Measurements from ENCODE around the gene ALMS1. TPM values are rescaled to one million over a fixed set of nuclear protein-coding genes. Genes with fewer than 3 reads are reported as not detected.
"Not testable (repeated sequence)": the region's sequence is repeated elsewhere in the genome, so short reads cannot be mapped to it uniquely, and the experiment has no call there.

The ALMS1 gene
- total RNA-seq, 8 experiments from 2014 or later, result 8.1 to 60.2 (median 39.2) TPM

GRCh38 chr2:73487112-73487657, 101.5 kb downstream of the ALMS1 start:
- H3K4me1 ChIP-seq (replicated peaks in 1 of 2), result no peaks in the 10 kb centered on the region
- 20 to 100% (median 100%) methylated on average over 1 to 5 of the region's 8 CpGs; no CpG with 5 or more reads in 7 of the 10 experiments for WGBS, 10 experiments
- in situ Hi-C loops (cut with MboI; ENCODE audit: low pct_unique_long_range_greater_than_20kb in 2 of 9, low sequenced_read_pairs in 9 of 9, unreplicated experiment in 9 of 9), result no loop called here
- H3K4me3 ChIP-seq, result no peak overlapping the region
- H3K27ac ChIP-seq, result no peak overlapping the region
- ATAC-seq (replicated peaks in 6 of 8), result no peak

- WGBS, 10 experiments, result 100% methylated on average over 1 of the region's 7 CpGs; no CpG with 5 or more reads in 9 of the 10 experiments
- in situ Hi-C loops (cut with MboI; ENCODE audit: low pct_unique_long_range_greater_than_20kb in 2 of 9, low sequenced_read_pairs in 9 of 9, unreplicated experiment in 9 of 9), result no loop called here
- no peak overlapping the region for H3K4me3 ChIP-seq
- ATAC-seq (replicated peaks in 6 of 8), result no peak
- no peaks in the 10 kb centered on the region for H3K4me1 ChIP-seq (replicated peaks in 1 of 2)
- no peak overlapping the region for H3K27ac ChIP-seq
Measured at GRCh38 chr2:73488079-73488478, 102.4 kb downstream of the ALMS1 start.

DNA sequence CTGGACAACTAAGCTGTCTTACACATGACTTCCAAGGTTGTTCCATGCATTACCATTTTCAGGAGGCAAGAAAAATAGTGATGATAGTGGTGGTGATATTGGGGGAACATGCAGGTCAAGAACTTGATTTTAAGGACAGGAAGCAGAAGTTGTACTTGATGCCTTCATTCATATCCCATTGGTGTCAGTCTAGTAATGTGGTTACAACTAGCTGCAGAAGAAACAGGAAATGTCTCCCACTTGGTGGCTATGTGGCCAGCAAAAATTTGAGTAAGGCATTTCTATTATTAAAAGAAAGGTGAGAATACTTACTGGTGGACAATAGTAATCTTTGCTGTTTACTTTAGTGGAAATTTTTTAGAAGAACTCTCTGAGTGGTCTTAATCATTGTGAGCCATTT, 103.4 kb downstream of the ALMS1 start:
- no peak overlapping the region for H3K27ac ChIP-seq
- in situ Hi-C loops (cut with MboI; ENCODE audit: low pct_unique_long_range_greater_than_20kb in 2 of 9, low sequenced_read_pairs in 9 of 9, unreplicated experiment in 9 of 9), result no loop called here
- H3K4me1 ChIP-seq (replicated peaks in 1 of 2), result no peaks in the 10 kb centered on the region
- no peak overlapping the region for H3K4me3 ChIP-seq
- no peak for ATAC-seq (replicated peaks in 6 of 8)

DNA sequence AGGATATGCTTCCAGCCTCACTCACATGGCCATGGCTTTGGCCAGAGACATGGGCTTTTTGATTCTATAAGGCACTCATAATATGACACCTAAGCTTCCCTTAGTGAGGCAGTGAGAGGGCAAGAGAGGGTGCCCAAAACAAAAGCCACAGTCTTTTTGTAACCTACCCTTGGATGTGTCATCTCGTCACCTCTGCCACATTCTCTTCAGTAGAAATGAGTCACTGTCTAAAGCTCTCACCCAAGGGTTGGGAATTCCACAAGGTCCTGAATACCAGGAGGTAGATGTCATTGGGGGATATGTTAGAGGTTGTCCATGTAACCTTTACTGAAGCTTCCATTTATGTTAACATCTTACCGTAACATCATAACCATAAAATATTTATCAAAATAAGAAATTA, 108.4 kb downstream of the ALMS1 start:
- ATAC-seq (replicated peaks in 6 of 8), result no peak
- 67 to 100% (median 100%) methylated on average over 1 to 2 of the region's 2 CpGs; no CpG with 5 or more reads in 2 of the 10 experiments for WGBS, 10 experiments
- in situ Hi-C loops (cut with MboI; ENCODE audit: low pct_unique_long_range_greater_than_20kb in 2 of 9, low sequenced_read_pairs in 9 of 9, unreplicated experiment in 9 of 9), result no loop called here
- no peak overlapping the region for H3K27ac ChIP-seq
- H3K4me1 ChIP-seq (replicated peaks in 1 of 2), result no peaks in the 10 kb centered on the region
- no peak overlapping the region for H3K4me3 ChIP-seq

DNA sequence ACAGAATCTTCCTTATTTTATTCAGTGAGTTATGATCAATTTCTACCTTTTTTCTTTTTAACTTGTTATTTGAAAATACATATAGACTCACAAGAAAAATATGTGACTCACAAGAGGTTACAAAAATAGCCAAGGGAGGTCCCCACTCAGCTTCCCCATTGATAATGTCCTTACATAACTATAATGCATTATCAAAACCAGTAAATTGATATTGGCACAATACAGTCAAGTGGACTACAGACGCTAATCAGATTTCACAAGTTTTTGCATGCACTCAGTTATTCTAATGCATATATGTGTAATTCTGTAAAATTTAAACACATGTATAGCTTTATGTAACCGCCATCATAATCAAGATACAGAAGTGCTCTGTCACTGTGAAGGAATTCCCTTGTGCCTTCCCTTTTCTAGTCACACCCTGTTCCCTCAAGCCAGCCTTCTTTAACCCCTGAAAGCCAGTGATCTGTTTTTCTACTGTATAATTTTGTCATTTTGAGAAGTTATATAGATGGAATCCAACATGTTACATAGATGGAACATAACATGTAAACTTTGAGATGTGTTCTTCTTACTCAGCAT, 118.4 kb downstream of the ALMS1 start:
- WGBS, 10 experiments, result 55 to 100% (median 93%) methylated on average over 2 of the region's 2 CpGs; no CpG with 5 or more reads in 1 of the 10 experiments
- in situ Hi-C loops (cut with MboI; ENCODE audit: low pct_unique_long_range_greater_than_20kb in 2 of 9, low sequenced_read_pairs in 9 of 9, unreplicated experiment in 9 of 9), result no loop called here

DNA sequence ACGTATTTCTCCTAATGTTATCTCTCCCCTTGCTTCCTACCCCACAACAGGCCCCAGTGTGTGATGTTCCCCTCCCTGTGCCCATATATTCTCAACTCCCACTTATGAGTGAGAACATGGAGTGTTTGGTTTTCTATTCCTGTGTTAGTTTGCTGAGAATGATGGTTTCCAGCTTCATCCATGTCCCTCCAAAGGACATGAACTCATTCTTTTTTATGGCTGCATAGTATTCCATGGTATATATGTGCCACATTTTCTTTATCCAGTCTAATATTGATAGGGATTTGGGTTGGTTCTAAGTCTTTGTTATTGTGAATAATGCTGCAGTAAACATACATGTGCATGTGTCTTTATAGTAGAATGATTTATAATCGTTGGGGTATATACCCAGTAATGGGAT, 119.2 kb downstream of the ALMS1 start:
- in situ Hi-C loops (cut with MboI; ENCODE audit: low pct_unique_long_range_greater_than_20kb in 2 of 9, low sequenced_read_pairs in 9 of 9, unreplicated experiment in 9 of 9); H3K4me1 ChIP-seq (replicated peaks in 1 of 2); H3K4me3 ChIP-seq; ATAC-seq (replicated peaks in 6 of 8); H3K27ac ChIP-seq: not testable (repeated sequence)
- WGBS, 10 experiments, result 86 to 100% (median 95%) methylated on average over 1 to 2 of the region's 2 CpGs; no CpG with 5 or more reads in 6 of the 10 experiments

More for the DNA sequence above, 118.4 kb downstream of the ALMS1 start:
- Histone ChIP-seq H3K4me1 (replicated peaks in 1 of 2) (no peaks in the 10 kb centered on the region), H3K4me3 (no peak overlapping the region), H3K27ac (no peak overlapping the region)
- ATAC-seq (replicated peaks in 6 of 8), result peak in 2 of 8 experiments; percentile 85 to 88

GRCh38 chr2:73510470-73510869, 124.8 kb downstream of the ALMS1 start:
- WGBS, 10 experiments, result 90 to 100% methylated on average over 1 to 2 of the region's 5 CpGs; no CpG with 5 or more reads in 8 of the 10 experiments
- H3K27ac ChIP-seq; in situ Hi-C loops (cut with MboI; ENCODE audit: low pct_unique_long_range_greater_than_20kb in 2 of 9, low sequenced_read_pairs in 9 of 9, unreplicated experiment in 9 of 9); H3K4me3 ChIP-seq; H3K4me1 ChIP-seq (replicated peaks in 1 of 2); ATAC-seq (replicated peaks in 6 of 8): not testable (repeated sequence)

DNA sequence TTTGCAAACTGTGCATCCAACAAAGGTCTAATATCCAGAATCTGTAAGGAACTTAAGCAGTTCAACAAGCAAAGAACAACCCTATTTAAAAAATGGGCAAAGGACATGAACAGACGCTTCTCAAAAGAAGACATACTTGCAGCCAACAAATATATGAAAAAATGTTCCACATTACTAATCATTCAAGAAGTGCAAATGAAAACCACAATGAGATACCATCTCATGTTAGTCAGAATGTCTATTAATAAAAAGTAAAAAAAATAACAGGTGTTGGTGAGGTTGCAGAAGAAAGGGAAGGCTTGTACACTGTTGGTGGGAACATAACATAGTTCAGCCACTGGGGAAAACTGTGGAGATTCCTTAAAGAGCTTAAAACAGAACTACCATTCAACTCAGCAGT, 130.4 kb downstream of the ALMS1 start:
- 83 to 100% (median 97%) methylated on average over 1 of the region's 1 CpG; no CpG with 5 or more reads in 2 of the 10 experiments for WGBS, 10 experiments
- Histone ChIP-seq H3K4me3 (no peak overlapping the region), H3K4me1 (replicated peaks in 1 of 2) (no peaks in the 10 kb centered on the region), H3K27ac (no peak overlapping the region)
- in situ Hi-C loops (cut with MboI; ENCODE audit: low pct_unique_long_range_greater_than_20kb in 2 of 9, low sequenced_read_pairs in 9 of 9, unreplicated experiment in 9 of 9), result no loop called here
- ATAC-seq (replicated peaks in 6 of 8), result no peak

DNA sequence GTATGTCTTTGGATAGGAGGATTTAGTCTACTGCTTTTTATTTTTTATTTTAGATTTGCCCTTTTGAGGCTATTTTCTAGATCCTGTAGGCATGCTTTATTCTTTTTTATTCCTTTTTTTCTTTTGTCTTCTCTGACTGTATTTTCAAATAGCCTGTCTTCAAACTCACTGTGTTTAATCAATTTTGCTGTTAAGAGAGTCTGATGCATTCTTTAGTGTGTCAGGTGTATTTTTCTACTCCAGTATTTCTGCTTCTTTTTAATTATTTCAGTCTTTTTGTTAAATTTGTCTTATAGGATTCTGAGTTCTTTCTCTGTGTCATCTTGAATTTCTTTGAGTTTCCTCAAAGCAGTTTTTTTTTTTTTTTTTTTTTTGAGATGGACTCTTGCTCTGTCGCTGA, 143.1 kb downstream of the ALMS1 start:
- Histone ChIP-seq H3K27ac (no peak overlapping the region), H3K4me3 (no peak overlapping the region), H3K4me1 (replicated peaks in 1 of 2) (no peaks in the 10 kb centered on the region)
- 82 to 100% (median 100%) methylated on average over 1 of the region's 1 CpG; no CpG with 5 or more reads in 1 of the 10 experiments for WGBS, 10 experiments
- ATAC-seq (replicated peaks in 6 of 8), result no peak
- in situ Hi-C loops (cut with MboI; ENCODE audit: low pct_unique_long_range_greater_than_20kb in 2 of 9, low sequenced_read_pairs in 9 of 9, unreplicated experiment in 9 of 9), result no loop called here

DNA sequence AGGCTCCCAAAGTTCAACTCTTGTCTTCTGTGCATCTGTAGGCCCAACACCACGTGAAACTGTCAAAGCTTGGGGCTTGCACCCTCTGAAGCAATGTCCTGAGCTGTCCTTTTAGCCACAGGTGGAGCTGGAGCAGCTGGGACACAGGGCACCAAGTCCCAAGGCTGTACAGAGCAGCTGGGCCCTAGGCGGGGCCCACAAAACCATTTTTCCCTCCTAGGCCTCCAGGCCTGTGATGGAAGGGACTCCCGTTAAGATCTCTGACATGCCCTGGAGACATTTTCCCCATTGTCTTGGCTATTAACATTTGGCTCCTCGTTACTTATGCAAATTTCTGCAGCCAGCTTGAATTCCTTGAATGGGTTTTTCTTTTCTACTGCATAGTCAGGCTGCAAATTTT, 145.1 kb downstream of the ALMS1 start:
- WGBS, 10 experiments, result 70 to 100% (median 89%) methylated on average over 1 to 3 of the region's 4 CpGs; no CpG with 5 or more reads in 2 of the 10 experiments
- H3K4me1 ChIP-seq (replicated peaks in 1 of 2); ATAC-seq (replicated peaks in 6 of 8); in situ Hi-C loops (cut with MboI; ENCODE audit: low pct_unique_long_range_greater_than_20kb in 2 of 9, low sequenced_read_pairs in 9 of 9, unreplicated experiment in 9 of 9); H3K4me3 ChIP-seq; H3K27ac ChIP-seq: not testable (repeated sequence)

DNA sequence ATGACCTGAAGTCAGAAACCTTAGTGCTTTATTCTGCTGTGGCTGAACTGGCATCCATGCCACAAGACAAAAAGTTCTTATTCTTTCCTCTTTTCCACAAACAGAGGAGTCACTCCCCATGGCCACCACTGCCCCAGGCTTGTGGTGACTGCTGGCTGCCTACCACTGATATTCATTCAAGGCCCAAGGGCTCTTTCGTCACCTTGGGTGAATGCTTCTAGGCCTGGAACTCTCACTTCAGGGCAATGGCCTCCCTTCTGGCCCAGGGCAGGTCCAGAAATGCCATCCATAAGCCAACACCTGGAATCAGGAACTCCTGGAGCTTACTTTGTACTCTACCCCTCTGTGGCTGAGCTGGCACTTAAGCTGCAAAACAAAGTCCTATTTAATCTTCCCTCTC, 146.7 kb downstream of the ALMS1 start:
- ATAC-seq (replicated peaks in 6 of 8), result no peak
- in situ Hi-C loops (cut with MboI; ENCODE audit: low pct_unique_long_range_greater_than_20kb in 2 of 9, low sequenced_read_pairs in 9 of 9, unreplicated experiment in 9 of 9), result no loop called here
- 80 to 100% (median 89%) methylated on average over 1 of the region's 1 CpG; no CpG with 5 or more reads in 7 of the 10 experiments for WGBS, 10 experiments
- Histone ChIP-seq H3K27ac (no peak overlapping the region), H3K4me3 (no peak overlapping the region), H3K4me1 (replicated peaks in 1 of 2) (no peaks in the 10 kb centered on the region)

DNA sequence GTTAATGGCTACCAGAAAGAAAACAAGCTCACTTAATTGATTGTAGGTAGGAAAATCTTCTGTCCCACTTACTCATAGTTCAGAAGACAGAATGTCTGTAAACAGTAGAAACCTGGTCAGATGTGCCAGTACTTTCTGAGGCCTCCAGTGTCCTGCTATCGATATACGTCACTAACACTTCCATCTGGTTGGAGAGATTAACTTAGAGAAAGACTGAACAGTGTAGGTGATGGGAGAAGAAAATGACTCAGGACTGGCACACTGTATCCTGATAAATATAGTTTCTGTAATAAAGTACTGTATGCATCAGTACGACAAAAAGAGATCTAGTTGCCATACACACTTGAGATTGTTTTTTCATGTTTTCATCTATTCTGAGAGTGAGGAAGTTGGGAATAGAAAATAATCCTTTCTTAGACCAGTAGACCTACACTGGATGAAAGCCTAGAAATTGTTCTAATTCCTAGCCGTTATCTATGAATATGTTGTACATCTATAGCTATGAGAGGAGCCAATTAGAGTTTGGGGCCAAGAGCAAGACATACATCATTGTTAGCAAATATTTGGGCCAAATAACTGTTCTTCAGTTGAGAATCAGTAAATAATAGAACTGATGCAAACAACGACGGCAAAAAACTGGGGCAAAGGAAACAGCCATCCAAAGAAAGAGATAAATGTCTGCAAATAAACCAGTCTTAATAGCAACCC, 150.7 kb downstream of the ALMS1 start:
- H3K27ac ChIP-seq, result no peak overlapping the region
- no peak overlapping the region for H3K4me3 ChIP-seq
- ATAC-seq (replicated peaks in 6 of 8), result peak in 1 of 8 experiments; percentile 25
- H3K4me1 ChIP-seq (replicated peaks in 1 of 2), result no peaks in the 10 kb centered on the region
- WGBS, 10 experiments, result 80 to 100% (median 98%) methylated on average over 1 to 6 of the region's 6 CpGs
- in situ Hi-C loops (cut with MboI; ENCODE audit: low pct_unique_long_range_greater_than_20kb in 2 of 9, low sequenced_read_pairs in 9 of 9, unreplicated experiment in 9 of 9), result no loop called here

DNA sequence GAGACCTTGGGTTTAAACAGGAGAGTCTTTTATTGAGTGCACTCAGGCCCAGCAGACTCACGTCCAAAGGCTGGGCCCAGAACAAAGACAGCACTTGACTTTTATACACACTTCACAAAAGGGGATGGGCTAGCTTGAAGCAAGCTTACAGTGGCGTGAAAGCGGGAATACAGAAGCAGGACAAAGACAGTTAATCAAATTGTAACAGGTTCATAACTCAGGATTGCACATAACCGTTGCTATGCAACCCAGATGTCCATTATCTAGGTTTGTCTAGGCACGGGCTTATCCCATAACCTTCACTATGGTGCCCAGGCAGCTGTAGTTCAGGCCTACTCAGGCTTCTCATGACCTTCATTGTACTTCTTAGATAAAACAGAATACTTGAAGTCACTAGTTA, 175.2 kb downstream of the ALMS1 start:
- H3K4me1 ChIP-seq (replicated peaks in 1 of 2); ATAC-seq (replicated peaks in 6 of 8); H3K27ac ChIP-seq; in situ Hi-C loops (cut with MboI; ENCODE audit: low pct_unique_long_range_greater_than_20kb in 2 of 9, low sequenced_read_pairs in 9 of 9, unreplicated experiment in 9 of 9); H3K4me3 ChIP-seq: not testable (repeated sequence)
- WGBS, 10 experiments, result 13 to 93% (median 47%) methylated on average over 1 to 5 of the region's 5 CpGs; no CpG with 5 or more reads in 2 of the 10 experiments
